ENCODE results near the gene GRM7.

Gene GRM7

DNA sequence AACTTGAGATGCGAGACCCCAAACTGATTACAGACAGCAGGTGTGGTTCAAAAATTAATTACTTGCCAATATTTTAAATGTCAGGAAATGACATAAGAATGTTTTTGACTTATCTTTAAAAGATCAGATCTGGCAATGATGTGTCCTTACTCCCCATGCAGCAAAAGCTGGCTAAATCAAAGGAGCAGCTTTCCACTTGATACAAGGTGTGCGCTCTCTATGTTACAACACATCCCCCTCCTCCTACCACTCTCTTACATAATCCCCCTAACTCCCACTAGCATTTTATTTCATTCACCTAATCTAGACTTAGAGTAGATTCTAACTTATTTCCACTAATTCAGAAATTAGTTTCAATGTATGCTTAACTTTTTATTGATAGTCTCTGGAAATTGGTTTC, 609.0 kb downstream of the GRM7 start:
- no peak overlapping the region for H3K4me2 ChIP-seq (ENCODE audit: low read depth, low read length)
- no peak overlapping the region for H3K27ac ChIP-seq (ENCODE audit: low read length)
- no peaks in the 10 kb centered on the region for H4K20me1 ChIP-seq (ENCODE audit: insufficient read depth, low read length)
- no peak for DNase-seq
- H3K4me3 ChIP-seq (ENCODE audit: low read length) = no peak overlapping the region
- H3K27me3 ChIP-seq (replicated peaks; ENCODE audit: insufficient read depth, low read length) = no peaks in the 10 kb centered on the region
- no peak for TF ChIP-seq EZH2 (optimal IDR thresholded peaks at IDR 0.05; ENCODE audit: low read depth, low read length)
- TF ChIP-seq EZH2phosphoT487 (IDR thresholded peaks at IDR 0.05; ENCODE audit: low read length) = no peak
- TF ChIP-seq, protein P1, sequence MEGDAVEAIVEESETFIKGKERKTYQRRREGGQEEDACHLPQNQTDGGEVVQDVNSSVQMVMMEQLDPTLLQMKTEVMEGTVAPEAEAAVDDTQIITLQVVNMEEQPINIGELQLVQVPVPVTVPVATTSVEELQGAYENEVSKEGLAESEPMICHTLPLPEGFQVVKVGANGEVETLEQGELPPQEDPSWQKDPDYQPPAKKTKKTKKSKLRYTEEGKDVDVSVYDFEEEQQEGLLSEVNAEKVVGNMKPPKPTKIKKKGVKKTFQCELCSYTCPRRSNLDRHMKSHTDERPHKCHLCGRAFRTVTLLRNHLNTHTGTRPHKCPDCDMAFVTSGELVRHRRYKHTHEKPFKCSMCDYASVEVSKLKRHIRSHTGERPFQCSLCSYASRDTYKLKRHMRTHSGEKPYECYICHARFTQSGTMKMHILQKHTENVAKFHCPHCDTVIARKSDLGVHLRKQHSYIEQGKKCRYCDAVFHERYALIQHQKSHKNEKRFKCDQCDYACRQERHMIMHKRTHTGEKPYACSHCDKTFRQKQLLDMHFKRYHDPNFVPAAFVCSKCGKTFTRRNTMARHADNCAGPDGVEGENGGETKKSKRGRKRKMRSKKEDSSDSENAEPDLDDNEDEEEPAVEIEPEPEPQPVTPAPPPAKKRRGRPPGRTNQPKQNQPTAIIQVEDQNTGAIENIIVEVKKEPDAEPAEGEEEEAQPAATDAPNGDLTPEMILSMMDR (IDR thresholded peaks at IDR 0.05; ENCODE audit: low read length) = no peak
- H3K4me1 ChIP-seq (ENCODE audit: low read length) = no peaks in the 10 kb centered on the region
- H3F3A ChIP-seq (ENCODE audit: insufficient read depth, low read length) = no peaks in the 10 kb centered on the region
- no peaks in the 10 kb centered on the region for H3K36me3 ChIP-seq (replicated peaks; ENCODE audit: insufficient read depth, low read length)
- no peaks in the 10 kb centered on the region for H3K79me2 ChIP-seq (ENCODE audit: low read length)
- no peak overlapping the region for H3K9ac ChIP-seq (ENCODE audit: low read length)
- no peaks in the 10 kb centered on the region for H3K9me2 ChIP-seq (replicated peaks; ENCODE audit: insufficient read depth, low read length)
- H3K9me3 ChIP-seq (replicated peaks; ENCODE audit: insufficient read depth, low read length) = no peaks in the 10 kb centered on the region
- no peak overlapping the region for H2AFZ ChIP-seq (ENCODE audit: low read length)

DNA sequence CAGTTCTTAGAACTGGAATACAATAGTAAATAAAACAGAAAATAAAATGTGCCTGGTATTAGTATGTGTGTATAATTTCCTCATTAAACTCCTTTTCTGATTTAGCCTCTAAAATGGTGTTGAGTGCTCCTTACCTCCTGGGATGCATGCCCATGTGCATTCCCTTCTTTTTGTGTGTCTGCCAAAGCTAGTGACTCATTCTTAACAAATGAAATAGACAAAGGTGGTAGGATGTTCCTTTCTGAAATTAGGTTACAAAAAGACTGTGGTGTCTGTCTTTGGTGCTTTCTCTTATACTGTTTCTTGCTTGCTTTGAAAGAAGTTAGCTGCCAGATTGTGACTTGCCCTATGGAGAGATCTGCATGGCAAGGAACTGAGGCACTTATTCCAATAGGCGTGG, 623.7 kb downstream of the GRM7 start:
- Histone ChIP-seq H3K9me2 (replicated peaks; ENCODE audit: insufficient read depth, low read length) (no peaks in the 10 kb centered on the region), H2AFZ (ENCODE audit: low read length) (no peak overlapping the region), H3K27ac (ENCODE audit: low read length) (no peak overlapping the region), H3K36me3 (replicated peaks; ENCODE audit: insufficient read depth, low read length) (no peaks in the 10 kb centered on the region), H3K79me2 (ENCODE audit: low read length) (no peaks in the 10 kb centered on the region), H3F3A (ENCODE audit: insufficient read depth, low read length) (no peaks in the 10 kb centered on the region), H3K9ac (ENCODE audit: low read length) (no peak overlapping the region), H3K4me1 (ENCODE audit: low read length) (no peaks in the 10 kb centered on the region), H4K20me1 (ENCODE audit: insufficient read depth, low read length) (no peaks in the 10 kb centered on the region), H3K4me3 (ENCODE audit: low read length) (no peak overlapping the region), H3K27me3 (replicated peaks; ENCODE audit: insufficient read depth, low read length) (no peaks in the 10 kb centered on the region), H3K9me3 (replicated peaks; ENCODE audit: insufficient read depth, low read length) (no peaks in the 10 kb centered on the region), H3K4me2 (ENCODE audit: low read depth, low read length) (no peak overlapping the region)
- no peak for DNase-seq
- TF ChIP-seq EZH2phosphoT487 (IDR thresholded peaks at IDR 0.05; ENCODE audit: low read length) (no peak), EZH2 (optimal IDR thresholded peaks at IDR 0.05; ENCODE audit: low read depth, low read length) (no peak)
- TF ChIP-seq, protein P1 (IDR thresholded peaks at IDR 0.05; ENCODE audit: low read length) = no peak

DNA sequence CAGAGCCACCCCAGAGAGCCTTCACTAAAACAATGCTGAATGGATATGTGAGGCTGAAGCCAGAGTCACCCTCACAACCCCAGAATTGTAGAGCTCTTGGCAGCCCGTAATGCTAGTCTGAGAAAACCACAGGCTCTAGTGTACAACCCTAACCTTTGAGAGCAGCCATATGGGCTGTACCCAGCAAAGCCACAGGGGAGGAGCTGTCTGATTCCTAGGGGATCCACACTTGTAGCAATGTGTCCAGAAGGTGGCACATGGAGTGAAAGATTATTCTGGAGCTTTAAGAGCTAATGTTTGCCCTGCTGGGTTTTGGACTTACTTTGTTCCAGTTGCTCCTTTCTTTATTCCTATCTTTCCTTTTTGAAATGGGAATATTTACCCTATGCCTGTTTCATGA, 626.8 kb downstream of the GRM7 start:
- H3K9me2 ChIP-seq (replicated peaks; ENCODE audit: insufficient read depth, low read length) = no peaks in the 10 kb centered on the region
- H3F3A ChIP-seq (ENCODE audit: insufficient read depth, low read length) = no peaks in the 10 kb centered on the region
- TF ChIP-seq EZH2phosphoT487 (IDR thresholded peaks at IDR 0.05; ENCODE audit: low read length) (no peak), EZH2 (optimal IDR thresholded peaks at IDR 0.05; ENCODE audit: low read depth, low read length) (no peak)
- TF ChIP-seq, protein P1 (IDR thresholded peaks at IDR 0.05; ENCODE audit: low read length) = no peak

More for the DNA sequence above, 626.8 kb downstream of the GRM7 start:
- H3K27me3 ChIP-seq (replicated peaks; ENCODE audit: insufficient read depth, low read length) = no peaks in the 10 kb centered on the region
- no peak overlapping the region for H3K4me2 ChIP-seq (ENCODE audit: low read depth, low read length)
- H4K20me1 ChIP-seq (ENCODE audit: insufficient read depth, low read length) = no peaks in the 10 kb centered on the region
- no peak overlapping the region for H3K9ac ChIP-seq (ENCODE audit: low read length)
- no peak for DNase-seq
- H3K79me2 ChIP-seq (ENCODE audit: low read length) = no peaks in the 10 kb centered on the region
- no peak overlapping the region for H3K4me3 ChIP-seq (ENCODE audit: low read length)
- H3K36me3 ChIP-seq (replicated peaks; ENCODE audit: insufficient read depth, low read length) = no peaks in the 10 kb centered on the region
- no peaks in the 10 kb centered on the region for H3K4me1 ChIP-seq (ENCODE audit: low read length)
- H3K27ac ChIP-seq (ENCODE audit: low read length) = no peak overlapping the region
- no peaks in the 10 kb centered on the region for H3K9me3 ChIP-seq (replicated peaks; ENCODE audit: insufficient read depth, low read length)
- H2AFZ ChIP-seq (ENCODE audit: low read length) = no peak overlapping the region
